Neural progenitor cell (in vitro differentiated cells): ENCODE results near the gene CTSF. TPM values are rescaled to one million over a fixed set of nuclear protein-coding genes. Genes with fewer than 3 reads are reported as not detected.
"Not testable (repeated sequence)": the region's sequence is repeated elsewhere in the genome, so short reads cannot be mapped to it uniquely, and the experiment has no call there.

ENCODE experiments used
- DNase-seq: peaks from one replicate; pipeline ENCODE4 v3.0.0-alpha.2; 2016; ENCODE audit warnings: low spot score
- H2AFZ ChIP-seq: fragments of 200-600 bp; sonication (generic); replicated peaks from 2 replicates; pipeline ENCODE4 v1.6.1; 2016; ENCODE audit warnings: antibody characterized with exemption
- H3F3A ChIP-seq: fragments of 200-600 bp; sonication (generic); 2 replicates; pipeline ENCODE4 v1.6.1; 2016; ENCODE audit warnings: antibody characterized with exemption, low read depth
- H3K27ac ChIP-seq: fragments of 200-600 bp; sonication (generic); 2 replicates; pipeline ENCODE4 v1.5.1; 2016; ENCODE audit warnings: mild to moderate bottlenecking
- H3K27me3 ChIP-seq: fragments of 200-600 bp; sonication (generic); 2 replicates; pipeline ENCODE4 v1.6.1; 2016; ENCODE audit warnings: mild to moderate bottlenecking, moderate library complexity
- H3K36me3 ChIP-seq: fragments of 200-600 bp; sonication (generic); 2 replicates; pipeline ENCODE4 v1.5.1; 2016
- H3K4me1 ChIP-seq: fragments of 200-600 bp; sonication (generic); 2 replicates; pipeline ENCODE4 v1.6.1; 2016; ENCODE audit warnings: mixed run types
- H3K4me2 ChIP-seq: fragments of 200-600 bp; sonication (generic); 2 replicates; pipeline ENCODE4 v1.6.1; 2016
- H3K4me3 ChIP-seq: fragments of 200-600 bp; sonication (generic); 2 replicates; pipeline ENCODE4 v1.5.1; 2016
- H3K79me2 ChIP-seq: fragments of 200-600 bp; sonication (generic); 2 replicates; pipeline ENCODE4 v1.6.1; 2016; ENCODE audit warnings: low read depth
- H3K9ac ChIP-seq: fragments of 200-600 bp; sonication (generic); 2 replicates; pipeline ENCODE4 v1.6.1; 2016
- H3K9me3 ChIP-seq: fragments of 200-600 bp; sonication (generic); 2 replicates; pipeline ENCODE4 v1.5.1; 2016; ENCODE audit warnings: low read depth
- H4K20me1 ChIP-seq: fragments of 200-600 bp; sonication (generic); 2 replicates; pipeline ENCODE4 v1.6.1; 2016; ENCODE audit warnings: low read depth
- H3K27ac Mint-ChIP-seq: 3 replicates; pipeline ENCODE4 v1.8.0; 2021; ENCODE audit warnings: mixed read lengths
- H3K27me3 Mint-ChIP-seq: 2 replicates; pipeline ENCODE4 v1.8.0; 2022; ENCODE audit warnings: low read depth, mild to moderate bottlenecking, inconsistent platforms, moderate library complexity, mixed read lengths; ENCODE audit not compliant: insufficient read depth
- H3K36me3 Mint-ChIP-seq: 3 replicates; pipeline ENCODE4 v1.8.0; 2021; ENCODE audit warnings: mixed read lengths
- H3K4me1 Mint-ChIP-seq: 3 replicates; pipeline ENCODE4 v1.8.0; 2021; ENCODE audit warnings: mixed read lengths
- H3K4me3 Mint-ChIP-seq: 3 replicates; pipeline ENCODE4 v1.8.0; 2021; ENCODE audit warnings: mild to moderate bottlenecking, moderate library complexity, mixed read lengths
- H3K9me3 Mint-ChIP-seq: 3 replicates; pipeline ENCODE4 v1.8.0; 2020; ENCODE audit warnings: mixed read lengths
- EZH2 ChIP-seq: fragments of 200-600 bp; sonication (generic); IDR thresholded peaks from 2 replicates; pipeline ENCODE4 v1.6.1; 2017; ENCODE audit warnings: antibody characterized with exemption, mild to moderate bottlenecking, moderate library complexity
- EZH2phosphoT487 ChIP-seq: fragments of 200-600 bp; sonication (generic); IDR thresholded peaks from 2 replicates; pipeline ENCODE4 v1.6.1; 2017; ENCODE audit warnings: antibody characterized with exemption
- total RNA-seq: library from RNA; depleted of rRNA; stranded (reverse); fragments of >200 nt; gene quantifications from 2 replicates; pipeline ENCODE4 v1.2.3, GENCODE V29; 2015; ENCODE audit warnings: low replicate concordance
- TF ChIP-seq, protein P1 (sequence below): fragments of 200-600 bp; sonication (generic); IDR thresholded peaks from 2 replicates; pipeline ENCODE4 v1.5.1; 2017; ENCODE audit warnings: antibody characterized with exemption, mild to moderate bottlenecking

Gene CTSF
- total RNA-seq, 1 donor from 2014 or later: not detected

GRCh38 chr11:66592457-66593302, 24.3 kb upstream of the CTSF start, which contains the start of the genes CCDC87 and CCS:
Gene CCDC87, minus strand, starts transcription at chr11:66593063. Its CDS starts 48 bp downstream, at chr11:66593015.
Gene CCS, plus strand, starts transcription at chr11:66593185. Its CDS starts 77 bp downstream, at chr11:66593262.
- Mint-ChIP-seq H3K4me3 (peak within 1 kb of the TSS; percentile 100), H3K36me3 (peaks cover 8% of the 10 kb centered on the region), H3K4me1 (peaks cover 18% of the 10 kb centered on the region), H3K27me3 (peaks cover 11% of the 10 kb centered on the region), H3K27ac (peak within 1 kb of the TSS; percentile 100), H3K9me3 (peaks cover 26% of the 10 kb centered on the region)
- peak within 1 kb of the TSS; percentile 85 for H3K4me2 ChIP-seq
- H3K4me3 ChIP-seq: peak within 1 kb of the TSS; percentile 55
- peaks cover 10% of the 10 kb centered on the region for H3F3A ChIP-seq
- H3K36me3 ChIP-seq: no peaks in the 10 kb centered on the region
- no peak for TF ChIP-seq EZH2
- TF ChIP-seq, protein P1, sequence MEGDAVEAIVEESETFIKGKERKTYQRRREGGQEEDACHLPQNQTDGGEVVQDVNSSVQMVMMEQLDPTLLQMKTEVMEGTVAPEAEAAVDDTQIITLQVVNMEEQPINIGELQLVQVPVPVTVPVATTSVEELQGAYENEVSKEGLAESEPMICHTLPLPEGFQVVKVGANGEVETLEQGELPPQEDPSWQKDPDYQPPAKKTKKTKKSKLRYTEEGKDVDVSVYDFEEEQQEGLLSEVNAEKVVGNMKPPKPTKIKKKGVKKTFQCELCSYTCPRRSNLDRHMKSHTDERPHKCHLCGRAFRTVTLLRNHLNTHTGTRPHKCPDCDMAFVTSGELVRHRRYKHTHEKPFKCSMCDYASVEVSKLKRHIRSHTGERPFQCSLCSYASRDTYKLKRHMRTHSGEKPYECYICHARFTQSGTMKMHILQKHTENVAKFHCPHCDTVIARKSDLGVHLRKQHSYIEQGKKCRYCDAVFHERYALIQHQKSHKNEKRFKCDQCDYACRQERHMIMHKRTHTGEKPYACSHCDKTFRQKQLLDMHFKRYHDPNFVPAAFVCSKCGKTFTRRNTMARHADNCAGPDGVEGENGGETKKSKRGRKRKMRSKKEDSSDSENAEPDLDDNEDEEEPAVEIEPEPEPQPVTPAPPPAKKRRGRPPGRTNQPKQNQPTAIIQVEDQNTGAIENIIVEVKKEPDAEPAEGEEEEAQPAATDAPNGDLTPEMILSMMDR: peak; percentile 76
- H3K27me3 ChIP-seq: no peaks in the 10 kb centered on the region
- no peak within 1 kb of the TSS for H3K27ac ChIP-seq
- DNase-seq: peak; percentile 98
- peaks cover 6% of the 10 kb centered on the region for H3K4me1 ChIP-seq
- no peaks in the 10 kb centered on the region for H3K9me3 ChIP-seq
- H3K9ac ChIP-seq: peak within 1 kb of the TSS; percentile 43
- H4K20me1 ChIP-seq: no peaks in the 10 kb centered on the region
- H3K79me2 ChIP-seq: peaks cover 13% of the 10 kb centered on the region
- peak within 1 kb of the TSS; percentile 82 for H2AFZ ChIP-seq

DNA sequence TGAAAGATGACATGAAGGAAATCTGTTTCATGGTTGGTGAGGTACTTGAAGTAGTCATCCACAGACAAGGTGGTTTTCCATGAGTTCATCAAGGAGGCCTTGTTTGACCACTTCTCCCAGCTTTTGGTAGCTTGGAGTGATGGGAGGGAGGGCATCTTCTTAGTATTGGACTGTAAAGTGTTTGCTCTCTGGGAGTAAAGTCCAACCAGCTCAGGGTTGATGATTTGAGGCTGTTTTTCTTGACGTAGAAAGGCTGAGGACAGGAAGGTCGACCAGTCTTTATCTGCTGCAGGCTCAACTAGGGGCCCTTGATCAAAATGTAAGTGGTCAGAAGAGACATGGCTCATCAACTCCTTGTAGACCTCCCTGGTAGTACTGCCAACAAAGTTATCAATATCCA, 22.8 kb upstream of the CTSF start:
- Histone ChIP-seq H3K27ac (no peak overlapping the region), H4K20me1 (no peaks in the 10 kb centered on the region), H3K4me3 (no peak overlapping the region), H3K4me2 (no peak overlapping the region), H2AFZ (no peak overlapping the region), H3K27me3 (no peaks in the 10 kb centered on the region), H3K36me3 (no peaks in the 10 kb centered on the region), H3F3A (peaks cover 10% of the 10 kb centered on the region), H3K9ac (no peak overlapping the region), H3K79me2 (peaks cover 13% of the 10 kb centered on the region), H3K9me3 (no peaks in the 10 kb centered on the region), H3K4me1 (peaks cover 6% of the 10 kb centered on the region)
- Mint-ChIP-seq H3K36me3 (peaks cover 8% of the 10 kb centered on the region), H3K9me3 (peaks cover 32% of the 10 kb centered on the region), H3K27ac (no peak overlapping the region), H3K4me3 (no peak overlapping the region), H3K27me3 (peaks cover 12% of the 10 kb centered on the region), H3K4me1 (peaks cover 18% of the 10 kb centered on the region)
- no peak for TF ChIP-seq EZH2
- TF ChIP-seq, protein P1: no peak
- no peak for TF ChIP-seq EZH2phosphoT487
- DNase-seq: no peak

- Mint-ChIP-seq H3K4me1 (peaks cover 16% of the 10 kb centered on the region), H3K4me3 (no peak overlapping the region), H3K9me3 (peaks cover 40% of the 10 kb centered on the region), H3K27ac (no peak overlapping the region), H3K27me3 (peaks cover 12% of the 10 kb centered on the region), H3K36me3 (peaks cover 7% of the 10 kb centered on the region)
- peaks cover 13% of the 10 kb centered on the region for H3K79me2 ChIP-seq
- peaks cover 6% of the 10 kb centered on the region for H3K4me1 ChIP-seq
- H4K20me1 ChIP-seq: no peaks in the 10 kb centered on the region
- no peak for DNase-seq
- peaks cover 10% of the 10 kb centered on the region for H3F3A ChIP-seq
- no peaks in the 10 kb centered on the region for H3K27me3 ChIP-seq
- no peak overlapping the region for H3K27ac ChIP-seq
- H3K4me3 ChIP-seq: no peak overlapping the region
- TF ChIP-seq EZH2phosphoT487 (no peak), EZH2 (no peak)
- TF ChIP-seq, protein P1: no peak
- no peak overlapping the region for H3K9ac ChIP-seq
- H3K9me3 ChIP-seq: no peaks in the 10 kb centered on the region
- H2AFZ ChIP-seq: no peak overlapping the region
- H3K4me2 ChIP-seq: no peak overlapping the region
- no peaks in the 10 kb centered on the region for H3K36me3 ChIP-seq
Observed at GRCh38 chr11:66589996-66590675, 21.7 kb upstream of the CTSF start.

DNA sequence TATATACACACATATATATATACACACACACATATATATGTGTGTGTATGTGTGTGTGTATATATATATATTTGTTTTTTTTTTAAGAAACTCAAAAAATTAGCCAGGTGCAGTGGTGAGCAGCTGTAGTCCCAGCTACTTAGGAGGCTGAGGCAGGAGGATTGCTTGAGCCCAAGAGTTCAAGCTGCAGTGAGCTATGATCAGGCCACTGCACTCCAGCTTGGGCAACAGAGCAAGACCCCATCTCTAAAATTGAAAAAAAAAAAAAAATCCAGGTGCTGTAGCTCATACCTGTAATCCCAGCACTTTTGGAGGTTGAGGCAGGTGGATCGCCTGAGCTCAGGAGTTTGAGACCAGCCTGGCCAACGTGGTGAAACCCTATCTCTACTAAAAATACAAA, 20.9 kb upstream of the CTSF start:
- H3K9me3 Mint-ChIP-seq: peaks cover 43% of the 10 kb centered on the region
- not testable (repeated sequence) for H3K36me3 Mint-ChIP-seq, H3K27ac Mint-ChIP-seq

More for the DNA sequence above, 20.9 kb upstream of the CTSF start:
- H3K27me3 Mint-ChIP-seq: peaks cover 12% of the 10 kb centered on the region
- not testable (repeated sequence) for H3K4me2 ChIP-seq, H2AFZ ChIP-seq, H3K27me3 ChIP-seq, H3K4me3 ChIP-seq, H3K9me3 ChIP-seq, H3K4me3 Mint-ChIP-seq, H3K36me3 ChIP-seq, H3K4me1 ChIP-seq, H3F3A ChIP-seq, H3K27ac ChIP-seq, DNase-seq, H3K9ac ChIP-seq, H4K20me1 ChIP-seq
- H3K4me1 Mint-ChIP-seq: peaks cover 11% of the 10 kb centered on the region
- H3K79me2 ChIP-seq: peaks cover 12% of the 10 kb centered on the region
